ENCODE measurements around the gene DAD1. TPM values are rescaled to one million over a fixed set of nuclear protein-coding genes. Genes with fewer than 3 reads are reported as not detected.

Gene DAD1
- total and polyA plus RNA-seq, 2 of the 8 experiments (the other 6 are each of a cell fraction or from before 2014, with no cell fraction given): 131 to 440 TPM

- no peaks in the 10 kb centered on the region for H3K79me1 ChIP-seq (ENCODE audit: low read depth, low read length)
- whole genome bisulfite sequencing, 2 experiments (ENCODE audit: extremely low coverage in 1 of 2, insufficient coverage in 1 of 2, insufficient read length in 1 of 2, insufficient replicate concordance in 2 of 2, low coverage in 1 of 2, low lambda C conversion rate in 2 of 2, missing lambda C conversion rate in 1 of 2): 100% methylated on average over 1 of the region's 1 CpG; no CpG with 5 or more reads in 1 of the 2 experiments
- no peak overlapping the region for H3K14ac ChIP-seq (ENCODE audit: insufficient read length)
- peaks cover 0 to 10% (median 6%) of the 10 kb centered on the region in 4 experiments; a peak in 6 of 7 replicates for H3K4me1 ChIP-seq (replicated peaks in 1 of 4; ENCODE audit: control insufficient read depth in 3 of 4, insufficient read depth in 4 of 4, low read length in 3 of 4)
- no peak overlapping the region for H3K4ac ChIP-seq (replicated peaks; ENCODE audit: insufficient read length, low read depth, low read length)
- DNase-seq (ENCODE audit: low read depth in 1 of 2, low spot score in 2 of 2) (no peak), FAIRE-seq (no peak)
- H2BK5ac ChIP-seq (ENCODE audit: low read depth, low read length): 0 out of 2 replicates have a peak overlapping the region, but pooled peaks have one; percentile 42
- H3K36me3 ChIP-seq (ENCODE audit: control insufficient read depth in 2 of 4, insufficient read depth in 4 of 4, low read length in 3 of 4): peaks cover 0 to 2% (median under 1%) of the 10 kb centered on the region in 4 experiments; a peak in 3 of 8 replicates
- no peak overlapping the region for H4K5ac ChIP-seq (ENCODE audit: insufficient read length, low read depth, low read length)
- no peak overlapping the region for H4K8ac ChIP-seq (ENCODE audit: extremely low read depth, insufficient read depth, low read length)
- H3K27me3 ChIP-seq (replicated peaks in 1 of 4; ENCODE audit: control insufficient read depth in 3 of 4, extremely low read depth in 1 of 4, insufficient read depth in 3 of 4, low read length in 3 of 4): no peaks in the 10 kb centered on the region
- no peaks in the 10 kb centered on the region for H3K79me2 ChIP-seq (ENCODE audit: control insufficient read depth in 1 of 2, insufficient read depth in 2 of 2, low read length in 2 of 2)
- H2BK15ac ChIP-seq (ENCODE audit: low read length): 0 out of 2 replicates have a peak overlapping the region, but pooled peaks have one; percentile 1
- H2BK20ac ChIP-seq (ENCODE audit: low read length): no peak overlapping the region
- H3K9me3 ChIP-seq (ENCODE audit: insufficient read depth in 2 of 2, low read depth in 1 of 2, low read length in 1 of 2): no peaks in the 10 kb centered on the region
- H2AFZ ChIP-seq (ENCODE audit: low read length): 0 out of 2 replicates have a peak overlapping the region, but pooled peaks have one; percentile 4
- no peak overlapping the region for H2BK120ac ChIP-seq (replicated peaks; ENCODE audit: low read depth, low read length)
- H4K91ac ChIP-seq (replicated peaks; ENCODE audit: insufficient read length, low read length): no peak overlapping the region
- H3K27ac ChIP-seq (ENCODE audit: low read depth, low read length): no peak overlapping the region
- H4K20me1 ChIP-seq (replicated peaks in 1 of 2; ENCODE audit: control insufficient read depth in 1 of 2, insufficient read depth in 2 of 2, low read length in 2 of 2): no peaks in the 10 kb centered on the region
- no peak overlapping the region for H3K23ac ChIP-seq (ENCODE audit: insufficient read length)
- H3K56ac ChIP-seq (replicated peaks; ENCODE audit: insufficient read length, low read depth, low read length): no peak overlapping the region
- H3K4me3 ChIP-seq (ENCODE audit: extremely low read depth in 1 of 4, insufficient read depth in 2 of 4, low read depth in 3 of 4, low read length in 4 of 4): no peak overlapping the region
- H3K18ac ChIP-seq (ENCODE audit: extremely low read depth, low read length): no peak overlapping the region
- H2AK5ac ChIP-seq (ENCODE audit: low read depth, low read length): no peak overlapping the region
- CTCF ChIA-PET (ENCODE audit: partially characterized antibody): interaction anchor here (0.7 to 5.7 kb wide), 29 partner anchors 8 to 485 kb away, joined by 3 to 68 read pairs (median 4); partner anchors contain the start of genes DAD1 and PRMT5
- H2BK12ac ChIP-seq (ENCODE audit: low read depth, low read length): peak overlapping the region; percentile 20
- no peak overlapping the region for H3K9ac ChIP-seq (replicated peaks in 1 of 4; ENCODE audit: extremely low read depth in 1 of 4, low read depth in 3 of 4, low read length in 3 of 4)
- TF ChIP-seq POLR2AphosphoS5 (IDR thresholded peaks at IDR 0.05; ENCODE audit: low read depth, low read length) (no peak), EGR1 (IDR thresholded peaks at IDR 0.05; ENCODE audit: borderline replicate concordance, low read depth, low read length) (no peak), POLR2A (IDR thresholded peaks at IDR 0.05; ENCODE audit: control extremely low read depth in 1 of 2, low read depth in 2 of 2, low read length in 2 of 2) (no peak), ZNF274 (IDR thresholded peaks at IDR 0.05; ENCODE audit: borderline replicate concordance, extremely low read depth, low read length) (no peak), MAFK (IDR thresholded peaks at IDR 0.05; ENCODE audit: low read depth, low read length) (no peak)
- no peak overlapping the region for H3K4me2 ChIP-seq (ENCODE audit: insufficient read depth in 1 of 2, low read depth in 2 of 2, low read length in 2 of 2)
- no peaks in the 10 kb centered on the region for H3K23me2 ChIP-seq (ENCODE audit: low read depth, low read length)
- POLR2A ChIA-PET (ENCODE audit: partially characterized antibody): interaction anchor here (0.9 to 3.1 kb wide), 2 partner anchors 11 to 34 kb away, joined by 3 to 13 read pairs; no protein-coding TSS in a partner anchor
Observed at GRCh38 chr14:22559041-22559440, 30.0 kb downstream of the DAD1 start.
